ENCODE data around the gene IRX1. TPM values are rescaled to one million over a fixed set of nuclear protein-coding genes. Genes with fewer than 3 reads are reported as not detected.

IRX1 gene
- polyA plus RNA-seq, 1 of the 3 experiments (the other 2 are of a cell fraction), result not detected

GRCh38 chr5:3597167-3598007 is 1.8 kb downstream of the IRX1 start:
- CTCF ChIA-PET, result interaction anchor here (1.1 kb wide), 1 partner anchor 21 kb away, joined by 3 read pairs; no protein-coding TSS in a partner anchor

More at GRCh38 chr5:3597167-3598007, 1.8 kb downstream of the IRX1 start:
- Histone ChIP-seq H3K27ac (ENCODE audit: low read depth in 2 of 2, low read length in 1 of 2) (no peak overlapping the region), H3K4me3 (ENCODE audit: low read depth in 2 of 2, low read length in 1 of 2) (no peak overlapping the region), H3K79me2 (ENCODE audit: insufficient read depth) (no peaks in the 10 kb centered on the region), H3K9me3 (no peaks in the 10 kb centered on the region), H4K20me1 (ENCODE audit: insufficient read depth) (no peaks in the 10 kb centered on the region), H3K4me1 (ENCODE audit: control insufficient read depth in 1 of 2, insufficient read depth in 2 of 2, low read depth in 1 of 2, low read length in 1 of 2) (no peaks in the 10 kb centered on the region), H3K4me2 (no peak overlapping the region), H3K9me2 (no peaks in the 10 kb centered on the region), H3K27me3 (ENCODE audit: insufficient read depth) (peaks cover 87% of the 10 kb centered on the region), H3F3A (replicated peaks; ENCODE audit: insufficient read depth) (no peaks in the 10 kb centered on the region), H2AFZ (ENCODE audit: low read depth) (no peak overlapping the region), H3K36me3 (replicated peaks in 1 of 2; ENCODE audit: control insufficient read depth in 1 of 2, insufficient read depth in 2 of 2, low read length in 1 of 2) (no peaks in the 10 kb centered on the region), H3K9ac (no peak overlapping the region)
- POLR2A ChIA-PET, result no interaction called here
- WGBS (ENCODE audit: low lambda C conversion rate), result 22% methylated on average over 41 of the region's 42 CpGs
- TF ChIP-seq POLR2AphosphoS5 (IDR thresholded peaks at IDR 0.05; ENCODE audit: low read depth, low read length), result no peak
- TF ChIP-seq YY1 (IDR thresholded peaks at IDR 0.05; ENCODE audit: low read depth), result no peak
- TF ChIP-seq TCF12 (IDR thresholded peaks at IDR 0.05), result no peak
- no peak for TF ChIP-seq ZBTB33 (IDR thresholded peaks at IDR 0.05; ENCODE audit: borderline replicate concordance, low read depth)
- TF ChIP-seq RXRA (IDR thresholded peaks at IDR 0.05; ENCODE audit: borderline replicate concordance, low read depth), result no peak
- TF ChIP-seq, protein P1, sequence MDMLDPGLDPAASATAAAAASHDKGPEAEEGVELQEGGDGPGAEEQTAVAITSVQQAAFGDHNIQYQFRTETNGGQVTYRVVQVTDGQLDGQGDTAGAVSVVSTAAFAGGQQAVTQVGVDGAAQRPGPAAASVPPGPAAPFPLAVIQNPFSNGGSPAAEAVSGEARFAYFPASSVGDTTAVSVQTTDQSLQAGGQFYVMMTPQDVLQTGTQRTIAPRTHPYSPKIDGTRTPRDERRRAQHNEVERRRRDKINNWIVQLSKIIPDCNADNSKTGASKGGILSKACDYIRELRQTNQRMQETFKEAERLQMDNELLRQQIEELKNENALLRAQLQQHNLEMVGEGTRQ (IDR thresholded peaks at IDR 0.05; ENCODE audit: borderline replicate concordance, low read depth, low read length), result no peak
- TF ChIP-seq MXI1 (IDR thresholded peaks at IDR 0.05; ENCODE audit: low read depth, low read length), result no peak
- TF ChIP-seq MAX (IDR thresholded peaks at IDR 0.05; ENCODE audit: low read depth), result no peak
- TF ChIP-seq, protein P2, sequence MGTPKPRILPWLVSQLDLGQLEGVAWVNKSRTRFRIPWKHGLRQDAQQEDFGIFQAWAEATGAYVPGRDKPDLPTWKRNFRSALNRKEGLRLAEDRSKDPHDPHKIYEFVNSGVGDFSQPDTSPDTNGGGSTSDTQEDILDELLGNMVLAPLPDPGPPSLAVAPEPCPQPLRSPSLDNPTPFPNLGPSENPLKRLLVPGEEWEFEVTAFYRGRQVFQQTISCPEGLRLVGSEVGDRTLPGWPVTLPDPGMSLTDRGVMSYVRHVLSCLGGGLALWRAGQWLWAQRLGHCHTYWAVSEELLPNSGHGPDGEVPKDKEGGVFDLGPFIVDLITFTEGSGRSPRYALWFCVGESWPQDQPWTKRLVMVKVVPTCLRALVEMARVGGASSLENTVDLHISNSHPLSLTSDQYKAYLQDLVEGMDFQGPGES (IDR thresholded peaks at IDR 0.05; ENCODE audit: low read depth, low read length), result no peak
- no peak for TF ChIP-seq TEAD4 (IDR thresholded peaks at IDR 0.05; ENCODE audit: borderline replicate concordance, insufficient read depth)
- no peak for TF ChIP-seq FOXJ3 (CRISPR knock-in tag; IDR thresholded peaks at IDR 0.05)
- no peak for DNase-seq
